ACC112 (cell line): ENCODE results near the gene USP32.
A peak's percentile ranks its signal among the peaks of the same experiment; 100 is the strongest.
"Not testable (repeated sequence)": the region's sequence is repeated elsewhere in the genome, so short reads cannot be mapped to it uniquely, and the experiment has no call there.

Experiments used
- H2AFZ ChIP-seq: fragments of 200-600 bp; sonication (generic); one replicate; pipeline ENCODE4 v1.6.0; 2017; ENCODE audit warnings: antibody characterized with exemption, low read length; ENCODE audit not compliant: unreplicated experiment
- H3K27ac ChIP-seq: fragments of 200-600 bp; sonication (generic); 2 replicates; pipeline ENCODE4 v1.5.1; 2014; ENCODE audit warnings: low read depth, mild to moderate bottlenecking, antibody characterized with exemption, low read length, moderate library complexity
- H3K27me3 ChIP-seq: fragments of 200-600 bp; sonication (generic); 2 replicates; pipeline ENCODE4 v1.6.1; 2014; ENCODE audit warnings: mild to moderate bottlenecking, antibody characterized with exemption, low read length, moderate library complexity, mixed read lengths; ENCODE audit not compliant: insufficient read depth
- H3K36me3 ChIP-seq: fragments of 200-600 bp; sonication (generic); 2 replicates; pipeline ENCODE4 v1.6.1; 2016; ENCODE audit warnings: mild to moderate bottlenecking, antibody characterized with exemption, low read length, moderate library complexity, mixed read lengths; ENCODE audit not compliant: insufficient read depth
- H3K4me1 ChIP-seq: fragments of 200-600 bp; sonication (generic); one replicate; pipeline ENCODE4 v1.6.1; 2016; ENCODE audit warnings: low read length, mixed read lengths; ENCODE audit not compliant: insufficient read depth, unreplicated experiment, control insufficient read depth
- H3K4me3 ChIP-seq: fragments of 200-600 bp; sonication (generic); 2 replicates; pipeline ENCODE4 v1.5.1; 2014; ENCODE audit warnings: mild to moderate bottlenecking, low read depth, low read length
- H3K79me2 ChIP-seq: fragments of 200-600 bp; sonication (generic); one replicate; pipeline ENCODE4 v1.6.0; 2016; ENCODE audit warnings: low read length; ENCODE audit not compliant: control insufficient read depth, unreplicated experiment, insufficient read depth

Gene USP32

DNA sequence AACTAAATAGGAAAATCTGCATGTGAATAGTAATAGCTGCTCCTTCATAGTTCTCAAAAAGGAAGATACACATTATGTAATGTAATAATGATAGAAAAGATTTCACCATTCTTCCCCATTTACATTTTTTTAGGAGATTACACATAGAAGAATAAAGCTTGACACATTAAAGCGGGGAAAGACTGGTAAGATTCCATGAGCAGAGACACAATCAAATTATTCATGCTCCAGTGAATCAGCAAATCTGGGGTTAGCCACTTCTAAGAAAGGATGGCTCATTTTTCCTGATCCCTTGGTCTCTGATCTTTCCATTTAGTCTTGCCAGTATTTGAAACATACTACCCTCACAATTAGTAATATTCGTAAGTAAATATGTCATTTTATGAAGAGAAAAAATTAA is 160.2 kb downstream of the USP32 start:
- Histone ChIP-seq H3K27me3 (no peaks in the 10 kb centered on the region), H2AFZ (no peak overlapping the region), H3K36me3 (peaks cover 11% of the 10 kb centered on the region), H3K79me2 (no peaks in the 10 kb centered on the region), H3K27ac (peak overlapping the region; percentile 78), H3K4me1 (peaks cover 7% of the 10 kb centered on the region), H3K4me3 (no peak overlapping the region)

DNA sequence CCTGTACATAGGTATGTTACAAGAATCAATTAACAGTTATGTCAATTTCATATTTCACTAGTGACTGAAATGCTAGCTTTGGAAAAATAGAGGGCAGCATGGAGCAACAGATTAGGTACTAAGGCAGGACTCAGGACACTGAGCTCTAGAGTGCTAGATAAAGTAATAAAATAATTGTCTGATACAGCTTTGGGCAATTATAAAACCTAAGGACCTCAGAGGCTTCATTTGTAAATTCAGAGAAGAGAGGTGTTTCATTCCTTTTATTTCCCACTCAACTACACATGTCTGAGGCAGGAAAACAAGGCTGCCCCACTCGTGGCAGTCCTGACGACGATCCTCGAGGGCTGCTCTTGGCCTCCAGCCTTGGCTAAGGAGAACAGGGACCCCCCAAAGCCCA is 160.7 kb downstream of the USP32 start:
- H3K4me1 ChIP-seq = peaks cover 7% of the 10 kb centered on the region
- peaks cover 11% of the 10 kb centered on the region for H3K36me3 ChIP-seq
- no peaks in the 10 kb centered on the region for H3K79me2 ChIP-seq
- peak overlapping the region; percentile 78 for H3K27ac ChIP-seq
- H3K4me3 ChIP-seq = no peak overlapping the region
- no peak overlapping the region for H2AFZ ChIP-seq
- H3K27me3 ChIP-seq = no peaks in the 10 kb centered on the region

DNA sequence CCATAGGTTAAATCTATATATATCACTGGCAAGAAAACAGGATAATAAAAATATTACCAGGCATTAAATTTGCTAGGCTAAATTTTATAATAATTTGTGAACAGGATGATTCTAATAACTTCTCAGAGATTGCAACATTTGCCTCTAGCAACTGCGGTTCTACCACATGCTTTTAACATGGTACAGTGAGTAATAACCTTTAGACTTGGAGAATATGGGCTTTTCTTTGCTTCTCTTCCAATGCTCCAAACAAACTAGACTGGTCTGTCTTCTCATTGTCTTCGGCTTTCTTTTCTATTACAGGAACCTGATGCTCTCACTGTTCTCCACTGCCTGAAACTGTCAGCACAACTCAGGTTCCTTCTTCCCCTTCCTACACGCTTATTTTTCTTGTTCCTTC is 161.6 kb downstream of the USP32 start:
- H3K27ac ChIP-seq = no peak overlapping the region
- no peaks in the 10 kb centered on the region for H3K79me2 ChIP-seq
- peaks cover 3% of the 10 kb centered on the region; the same call in 1 of the 2 replicates for H3K36me3 ChIP-seq
- no peak overlapping the region for H2AFZ ChIP-seq
- peaks cover 7% of the 10 kb centered on the region for H3K4me1 ChIP-seq
- no peak overlapping the region for H3K4me3 ChIP-seq
- no peaks in the 10 kb centered on the region for H3K27me3 ChIP-seq

DNA sequence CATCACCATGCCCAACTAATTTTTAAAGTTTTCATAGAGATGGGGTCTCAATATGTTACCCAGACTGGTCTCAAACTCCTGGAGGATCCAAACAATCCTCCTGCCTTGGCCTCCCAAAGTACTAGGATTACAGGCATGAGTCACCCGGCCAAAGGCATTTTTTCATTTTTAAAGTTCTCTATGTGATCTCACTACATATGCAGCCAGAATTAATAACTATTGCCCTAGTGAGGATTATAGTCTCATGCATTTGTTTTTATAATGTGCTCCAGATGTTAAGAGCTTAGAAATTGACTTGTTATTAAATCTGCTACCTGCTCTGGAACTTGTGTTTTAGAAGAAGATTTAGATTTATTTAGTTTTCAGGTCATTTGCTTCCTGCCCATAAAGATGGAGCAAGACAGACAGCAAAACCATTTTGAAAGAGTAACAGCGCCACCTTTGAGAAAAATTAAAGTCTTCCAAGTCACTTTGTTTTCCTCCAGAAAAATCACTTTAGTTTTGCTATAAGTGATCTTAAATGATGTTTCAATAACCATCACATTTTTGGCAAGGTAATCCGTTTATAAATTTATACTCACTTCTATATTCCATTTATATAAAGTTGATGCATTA is 162.6 kb downstream of the USP32 start:
- no peaks in the 10 kb centered on the region for H3K79me2 ChIP-seq
- H3K36me3 ChIP-seq = no peaks in the 10 kb centered on the region; the same call in 1 of the 2 replicates
- no peak overlapping the region for H2AFZ ChIP-seq
- no peak overlapping the region for H3K4me3 ChIP-seq
- H3K27ac ChIP-seq = no peak overlapping the region
- no peaks in the 10 kb centered on the region for H3K27me3 ChIP-seq
- H3K4me1 ChIP-seq = peaks cover 7% of the 10 kb centered on the region

DNA sequence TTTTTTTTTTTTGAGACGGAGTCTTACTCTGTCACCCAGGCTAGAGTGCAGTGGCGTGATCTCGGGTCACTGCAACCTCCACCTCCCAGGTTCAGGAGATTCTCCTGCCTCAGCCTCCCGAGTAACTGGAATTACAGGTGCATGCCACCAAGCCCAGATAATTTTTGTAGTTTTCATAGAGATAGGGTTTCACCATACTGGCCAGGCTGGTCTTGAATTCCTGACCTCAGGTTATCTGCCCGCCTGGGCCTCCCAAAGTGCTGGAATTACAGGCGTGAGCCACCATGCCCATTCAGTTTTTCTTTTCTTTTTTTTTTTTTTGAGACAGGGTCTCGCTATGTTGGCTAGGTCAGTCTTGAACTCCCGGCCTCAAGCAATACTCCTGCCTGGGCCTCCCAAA is 164.7 kb downstream of the USP32 start:
- not testable (repeated sequence) for H3K4me1 ChIP-seq, H3K27ac ChIP-seq, H3K79me2 ChIP-seq, H3K27me3 ChIP-seq, H2AFZ ChIP-seq, H3K4me3 ChIP-seq
- H3K36me3 ChIP-seq = peaks cover 15% of the 10 kb centered on the region; the same call in 1 of the 2 replicates

DNA sequence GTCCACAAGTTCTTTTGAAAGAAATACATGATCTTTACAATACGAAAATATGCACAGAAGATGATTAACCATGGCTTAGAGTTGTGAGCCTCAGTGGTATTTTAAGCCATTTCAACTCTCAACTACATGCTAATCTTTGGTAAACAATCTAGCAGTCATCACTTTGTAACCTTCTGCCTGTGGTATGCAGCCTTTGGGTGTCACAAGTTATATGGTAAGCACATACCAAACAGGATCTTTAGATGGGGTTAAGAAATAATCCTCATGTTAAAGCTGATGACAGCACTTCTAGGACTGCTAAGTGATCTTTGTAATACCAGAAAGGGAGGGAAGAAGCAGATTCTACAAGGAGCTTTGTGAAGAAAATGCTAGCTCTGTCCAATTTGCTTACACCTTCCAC is 167.9 kb downstream of the USP32 start:
- H3K27ac ChIP-seq = no peak overlapping the region
- H3K36me3 ChIP-seq = peaks cover 23% of the 10 kb centered on the region
- no peaks in the 10 kb centered on the region for H3K4me1 ChIP-seq
- H3K79me2 ChIP-seq = no peaks in the 10 kb centered on the region
- H3K4me3 ChIP-seq = no peak overlapping the region
- no peak overlapping the region for H2AFZ ChIP-seq
- H3K27me3 ChIP-seq = no peaks in the 10 kb centered on the region

DNA sequence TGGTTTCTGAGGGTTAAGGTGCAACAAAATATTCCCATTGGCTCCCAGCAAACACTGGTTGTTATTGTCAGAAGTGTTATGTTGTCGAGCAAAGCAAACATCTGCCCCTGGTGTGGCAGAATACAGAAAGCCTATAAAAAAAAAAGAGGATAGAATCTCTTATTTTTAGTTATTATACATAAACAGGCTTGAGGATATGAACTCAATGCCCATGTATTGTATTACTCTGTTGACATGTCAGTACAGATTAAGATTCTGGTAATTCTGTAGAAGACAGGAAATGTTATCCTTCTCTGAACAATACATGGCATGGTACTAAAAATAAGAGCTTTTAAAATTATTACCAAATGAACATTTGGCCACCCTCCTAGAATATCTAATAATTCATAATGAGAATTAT is 168.5 kb downstream of the USP32 start:
- Histone ChIP-seq H3K27me3 (no peaks in the 10 kb centered on the region), H2AFZ (no peak overlapping the region), H3K27ac (no peak overlapping the region), H3K36me3 (peaks cover 23% of the 10 kb centered on the region), H3K4me3 (no peak overlapping the region), H3K4me1 (no peaks in the 10 kb centered on the region), H3K79me2 (no peaks in the 10 kb centered on the region)

DNA sequence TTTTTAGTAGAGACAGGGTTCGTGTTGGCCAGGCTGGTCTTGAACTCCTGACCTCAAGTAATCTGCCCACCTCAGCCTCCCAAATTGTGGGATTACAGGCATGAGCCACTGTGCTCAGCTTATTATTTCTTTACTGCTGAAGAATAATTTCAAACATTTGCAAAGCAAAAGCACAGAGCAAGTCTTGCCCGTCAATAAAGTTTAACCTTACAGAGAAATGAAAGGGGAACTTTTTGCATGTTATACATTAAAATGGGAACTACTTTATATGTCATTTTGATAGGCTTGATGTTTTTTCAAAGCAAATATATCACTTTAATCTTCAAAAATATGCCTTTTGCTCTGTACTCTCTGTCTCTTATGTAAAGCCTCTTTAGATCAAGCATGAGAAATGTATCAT is 173.2 kb downstream of the USP32 start:
- not testable (repeated sequence) for H2AFZ ChIP-seq, H3K79me2 ChIP-seq, H3K27ac ChIP-seq, H3K4me3 ChIP-seq, H3K4me1 ChIP-seq, H3K27me3 ChIP-seq
- peaks cover 19% of the 10 kb centered on the region for H3K36me3 ChIP-seq

DNA sequence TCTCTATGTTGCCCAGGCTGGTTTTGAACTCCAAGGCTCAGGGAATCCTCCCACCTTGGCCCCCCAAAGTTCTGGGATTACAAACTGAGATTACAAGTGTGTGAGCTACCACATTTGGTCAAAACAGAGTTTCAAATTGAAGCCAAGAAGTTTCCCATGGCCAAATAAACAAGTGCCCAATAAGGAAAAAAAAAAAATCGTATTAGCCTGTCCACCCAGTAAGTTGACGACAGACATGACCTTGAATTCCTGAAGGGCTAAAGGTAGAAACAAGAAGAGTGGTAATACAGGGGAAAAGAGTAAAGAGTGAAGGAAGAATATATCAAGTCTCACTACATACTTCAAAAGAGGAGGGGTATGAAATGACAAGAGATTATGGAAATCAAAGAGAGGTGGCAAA is 176.0 kb downstream of the USP32 start:
- H3K36me3 ChIP-seq, H3K4me1 ChIP-seq, H3K27ac ChIP-seq, H2AFZ ChIP-seq, H3K79me2 ChIP-seq, H3K27me3 ChIP-seq, H3K4me3 ChIP-seq: not testable (repeated sequence)

DNA sequence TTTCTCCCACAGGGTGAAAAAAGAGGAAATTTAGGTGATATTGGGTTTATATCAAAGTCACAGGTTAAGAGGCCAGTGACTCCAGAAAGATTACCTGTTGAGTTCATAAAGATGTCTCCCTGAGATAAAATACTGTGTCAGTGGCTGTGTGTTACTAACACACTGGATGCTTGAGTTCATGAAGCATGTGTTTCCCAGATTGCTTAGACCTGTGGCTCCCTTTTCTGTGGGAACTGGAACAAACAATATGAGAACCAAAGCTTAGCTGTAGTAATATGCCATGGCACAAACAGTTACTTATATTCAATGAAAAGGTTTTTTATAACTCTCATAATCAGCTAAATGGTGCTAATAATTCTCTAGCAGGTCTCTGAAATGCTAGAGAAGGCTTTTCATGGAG is 180.7 kb downstream of the USP32 start:
- not testable (repeated sequence) for H3K79me2 ChIP-seq, H3K36me3 ChIP-seq, H3K4me3 ChIP-seq, H3K4me1 ChIP-seq, H3K27me3 ChIP-seq, H2AFZ ChIP-seq, H3K27ac ChIP-seq

DNA sequence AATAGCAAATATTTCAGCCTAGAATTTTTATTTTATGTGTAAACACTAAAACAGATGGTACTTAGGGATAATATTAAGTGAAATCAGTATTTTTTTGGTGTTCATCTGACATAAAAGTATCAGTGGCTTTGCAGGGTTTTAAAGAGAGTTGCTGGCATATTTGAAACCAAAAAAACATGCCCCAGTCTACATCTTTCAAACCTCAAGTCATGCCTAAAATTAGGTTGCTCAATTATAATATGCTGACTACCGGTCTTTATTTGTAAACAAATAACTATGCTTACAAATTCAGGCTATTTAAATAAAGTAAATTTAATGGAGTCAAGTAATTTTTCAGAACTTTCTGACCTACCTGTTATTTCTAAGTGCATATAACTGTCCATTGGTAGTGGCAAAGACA is 183.6 kb downstream of the USP32 start:
- not testable (repeated sequence) for H2AFZ ChIP-seq, H3K79me2 ChIP-seq, H3K27me3 ChIP-seq, H3K4me1 ChIP-seq, H3K27ac ChIP-seq, H3K4me3 ChIP-seq, H3K36me3 ChIP-seq
